Erythroblast (primary cell): ENCODE measurements around the gene CPLX3.

ENCODE experiments used
- GATA1 ChIP-seq: IDR thresholded peaks from 2 replicates; pipeline ENCODE4 v1.6.1; 2011; ENCODE audit warnings: low read depth, mild to moderate bottlenecking, control low read depth, low read length, moderate library complexity
- POLR2A ChIP-seq: IDR thresholded peaks from 2 replicates; pipeline ENCODE4 v1.6.1; 2011; ENCODE audit warnings: mild to moderate bottlenecking, low read length

- TF ChIP-seq POLR2A, result no peak
- TF ChIP-seq GATA1, result no peak
These were observed 31.5 kb upstream of the CPLX3 start for GRCh38 chr15:74794970-74795349.
